ENCODE results near the gene FOXRED2.

Gene FOXRED2

GRCh38 chr22:36506637-36507517, at the start of gene FOXRED2:
Gene FOXRED2 (minus strand): TSS chr22:36507040. CDS start chr22:36506422, 618 bp downstream.
- DNase-seq (ENCODE audit: low spot score): peak; percentile 99
- no peak for TF ChIP-seq CTCF (IDR thresholded peaks at IDR 0.05; ENCODE audit: extremely low read depth, missing control alignments)

- DNase-seq (ENCODE audit: low spot score): no peak
- no peak for TF ChIP-seq CTCF (IDR thresholded peaks at IDR 0.05; ENCODE audit: extremely low read depth, missing control alignments)
Measured at GRCh38 chr22:36554098-36554497, 47.3 kb upstream of the FOXRED2 start.

GRCh38 chr22:36552289-36552688, 45.4 kb upstream of the FOXRED2 start:
- no peak for TF ChIP-seq CTCF (IDR thresholded peaks at IDR 0.05; ENCODE audit: extremely low read depth, missing control alignments)
- DNase-seq (ENCODE audit: low spot score): peak; percentile 49

- TF ChIP-seq CTCF (IDR thresholded peaks at IDR 0.05; ENCODE audit: extremely low read depth, missing control alignments): no peak
- no peak for DNase-seq (ENCODE audit: low spot score)
Measured at GRCh38 chr22:36550701-36551495, 44.1 kb upstream of the FOXRED2 start.

- DNase-seq (ENCODE audit: low spot score): no peak
- TF ChIP-seq CTCF (IDR thresholded peaks at IDR 0.05; ENCODE audit: extremely low read depth, missing control alignments): no peak
Measured at GRCh38 chr22:36549033-36549432, 42.2 kb upstream of the FOXRED2 start.

- no peak for TF ChIP-seq CTCF (IDR thresholded peaks at IDR 0.05; ENCODE audit: extremely low read depth, missing control alignments)
Measured at GRCh38 chr22:36548606-36549005, 41.8 kb upstream of the FOXRED2 start.

GRCh38 chr22:36546932-36547331, 40.1 kb upstream of the FOXRED2 start:
- DNase-seq (ENCODE audit: low spot score): no peak

More at GRCh38 chr22:36548606-36549005, 41.8 kb upstream of the FOXRED2 start:
- no peak for DNase-seq (ENCODE audit: low spot score)

More at GRCh38 chr22:36546932-36547331, 40.1 kb upstream of the FOXRED2 start:
- TF ChIP-seq CTCF (IDR thresholded peaks at IDR 0.05; ENCODE audit: extremely low read depth, missing control alignments): no peak
